C1 segment of cervical spinal cord (tissue), 14 donors: ENCODE data around the gene PAX8.
"Not testable (repeated sequence)": the region's sequence is repeated elsewhere in the genome, so short reads cannot be mapped to it uniquely, and the experiment has no call there.

Experiments
- DNase-seq, 14 donors: peaks; one replicate each; lab custom pipeline; 2025; lab: John Stamatoyannopoulos, UW

Gene PAX8

DNA sequence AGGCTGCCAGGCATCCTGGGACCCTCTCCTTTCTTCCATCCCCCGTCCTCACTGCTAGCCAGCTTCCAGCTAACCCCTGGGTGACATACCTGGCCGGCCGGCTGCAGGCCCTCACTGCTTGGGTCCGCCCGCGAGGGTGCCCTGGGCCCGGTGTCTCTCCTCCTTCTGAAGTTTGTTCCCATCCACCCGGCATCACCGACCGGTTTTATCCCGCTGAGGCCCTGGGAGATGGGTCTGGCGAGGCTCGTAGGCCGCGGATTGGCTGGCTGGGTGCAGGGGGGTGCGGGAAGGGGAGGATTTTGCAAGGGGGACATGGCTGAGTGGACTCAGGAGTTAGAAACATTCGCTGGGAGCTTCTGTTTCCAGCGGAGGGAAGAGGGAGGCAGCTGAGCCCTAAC lies at the start of gene PAX8:
Gene PAX8, minus strand, starts transcription at position 180 of the 398 bp plus-strand sequence. CDS start 527 bp downstream, outside the sequence.
- DNase-seq, result no peak

GRCh38 chr2:113328043-113328442 lies 49.3 kb upstream of the PAX8 start:
- DNase-seq, result no peak

DNA sequence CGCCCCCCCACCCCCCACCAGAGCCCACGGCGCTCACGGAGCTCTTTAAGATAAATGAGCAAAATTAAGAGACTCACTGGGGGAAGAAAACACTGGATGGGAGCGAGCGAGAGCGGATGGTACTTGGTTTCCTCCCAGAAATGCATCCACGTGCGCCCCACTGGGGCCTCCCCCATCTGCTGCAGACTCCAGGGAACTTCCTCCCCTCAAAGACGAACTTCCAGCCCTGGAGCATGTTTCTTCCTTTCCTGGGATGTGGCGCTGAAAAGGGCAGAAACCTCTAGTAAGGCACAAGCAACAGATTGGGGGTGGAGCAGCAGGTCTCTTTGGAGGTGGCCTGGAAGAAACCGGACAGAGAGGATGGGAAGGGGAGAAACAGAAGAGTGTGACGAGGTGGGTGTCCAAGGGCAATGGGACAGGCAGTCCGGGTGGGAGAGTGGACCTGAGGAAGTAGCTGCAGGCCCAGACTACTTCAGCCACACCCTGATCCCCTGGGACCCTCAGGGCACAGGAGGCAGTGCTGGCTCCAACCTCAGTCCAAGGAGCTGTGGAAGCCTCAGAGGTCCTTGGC lies 46.5 kb upstream of the PAX8 start:
- not testable (repeated sequence) for DNase-seq

GRCh38 chr2:113324684-113325160 lies 46.0 kb upstream of the PAX8 start:
- DNase-seq, result peak in 2 of 14 donors; percentile 10 to 14

GRCh38 chr2:113323129-113323528 lies 44.4 kb upstream of the PAX8 start:
- DNase-seq, result not testable (repeated sequence)

GRCh38 chr2:113320106-113320505 lies 41.4 kb upstream of the PAX8 start:
- not testable (repeated sequence) for DNase-seq

DNA sequence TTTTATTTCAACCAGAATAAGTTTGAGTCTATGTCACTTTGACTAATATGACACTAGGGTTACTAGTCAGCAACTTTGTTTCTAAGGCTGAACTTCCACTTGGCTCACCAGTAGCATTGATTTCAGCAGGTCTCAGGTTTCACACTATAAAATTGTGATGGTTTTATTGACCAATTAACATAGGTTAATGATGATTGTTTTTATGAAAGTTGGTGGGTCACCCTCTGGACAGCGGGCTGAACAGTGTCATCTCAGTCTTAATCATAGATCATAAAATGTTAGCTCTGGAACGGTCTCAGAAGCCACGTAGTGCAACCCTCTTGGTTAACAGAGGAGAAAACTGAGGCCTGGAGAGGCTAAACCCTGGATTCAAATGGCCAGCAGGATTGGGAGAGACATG lies 40.2 kb upstream of the PAX8 start:
- not testable (repeated sequence) for DNase-seq

- DNase-seq, result no peak
Measured at GRCh38 chr2:113316085-113316484, 37.4 kb upstream of the PAX8 start.

DNA sequence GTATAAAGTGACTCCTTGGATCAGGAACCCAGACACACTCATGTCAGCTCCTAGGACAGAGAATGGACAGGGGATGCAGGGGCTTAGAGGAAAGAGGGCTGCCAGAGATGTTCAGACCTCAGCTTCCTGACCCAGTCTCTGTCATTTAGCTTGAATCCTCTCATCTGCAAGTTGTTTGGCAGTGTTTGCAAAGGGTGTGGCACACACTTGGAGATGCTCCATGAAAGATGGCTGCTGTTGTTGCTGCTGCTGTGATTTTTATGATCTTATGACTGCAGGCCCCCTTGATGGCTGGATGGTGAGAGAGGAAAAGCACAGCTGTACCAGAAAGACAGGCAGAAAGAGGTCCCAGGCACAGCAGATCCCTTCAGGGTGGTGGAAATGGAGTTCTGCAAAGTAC lies 35.9 kb upstream of the PAX8 start:
- DNase-seq, result not testable (repeated sequence)

DNA sequence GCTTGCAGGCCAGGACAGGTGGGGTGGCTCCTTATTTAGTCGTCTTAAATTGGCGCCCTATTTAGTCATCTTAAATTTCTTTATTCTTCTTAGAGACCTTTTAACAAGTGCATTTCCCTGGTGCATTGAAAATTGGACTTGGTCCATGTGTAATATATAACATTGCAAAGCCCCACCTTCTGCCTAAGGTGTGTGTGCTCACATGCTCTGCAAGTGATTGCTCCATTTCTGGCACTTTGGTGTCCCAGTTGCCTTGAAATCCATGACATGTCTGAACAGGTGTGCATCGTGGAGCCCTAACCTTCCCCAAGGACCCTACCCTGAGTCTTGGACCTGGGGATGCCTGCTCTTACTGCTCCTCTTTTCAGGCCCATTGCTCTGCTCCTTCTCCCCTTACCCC lies 35.5 kb upstream of the PAX8 start:
- DNase-seq, result not testable (repeated sequence)

DNA sequence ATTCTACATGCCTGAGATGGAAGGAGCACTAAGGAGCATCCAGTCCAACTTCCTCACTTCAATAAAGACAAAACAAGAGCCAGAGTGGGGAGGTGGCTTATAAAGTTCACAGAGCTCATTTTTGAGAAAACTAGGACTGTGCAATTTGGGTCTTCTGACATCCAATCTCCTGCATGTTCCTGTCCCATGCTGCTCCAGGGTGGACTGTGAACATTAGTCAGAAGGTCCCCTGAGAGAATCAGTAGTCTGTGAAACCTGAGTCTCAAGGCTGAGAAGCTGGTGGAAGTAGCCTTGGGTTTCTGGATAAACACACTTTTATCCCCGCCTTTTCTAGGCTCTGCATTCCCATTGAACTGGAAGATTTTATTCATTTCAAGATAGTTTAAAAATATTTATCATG lies 33.1 kb upstream of the PAX8 start:
- not testable (repeated sequence) for DNase-seq

- DNase-seq, result not testable (repeated sequence)
Measured at GRCh38 chr2:113311191-113311590, 32.5 kb upstream of the PAX8 start.

- DNase-seq, result no peak
Measured at GRCh38 chr2:113309655-113310387, 31.1 kb upstream of the PAX8 start.

DNA sequence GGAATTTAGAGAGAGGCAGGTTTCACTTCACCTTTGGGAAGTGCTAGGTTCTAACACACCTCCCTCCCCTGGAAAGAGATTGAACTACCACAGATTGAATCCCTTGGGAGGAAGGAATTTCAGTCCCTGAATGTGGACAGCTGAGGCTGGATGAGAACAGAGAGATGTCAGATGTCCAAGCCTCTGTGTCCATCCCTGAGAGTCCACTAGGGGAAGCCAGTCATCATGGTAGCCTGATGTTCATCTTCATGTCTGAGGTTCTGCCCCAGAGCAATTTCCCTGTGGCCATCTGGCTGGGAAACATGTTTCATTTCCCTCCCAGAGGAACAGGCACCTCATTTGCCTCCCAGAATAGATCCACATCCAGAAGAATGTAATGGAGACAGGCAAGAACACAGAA lies 30.1 kb upstream of the PAX8 start:
- DNase-seq, result not testable (repeated sequence)

- not testable (repeated sequence) for DNase-seq
Measured at GRCh38 chr2:113306207-113306606, 27.5 kb upstream of the PAX8 start.

DNA sequence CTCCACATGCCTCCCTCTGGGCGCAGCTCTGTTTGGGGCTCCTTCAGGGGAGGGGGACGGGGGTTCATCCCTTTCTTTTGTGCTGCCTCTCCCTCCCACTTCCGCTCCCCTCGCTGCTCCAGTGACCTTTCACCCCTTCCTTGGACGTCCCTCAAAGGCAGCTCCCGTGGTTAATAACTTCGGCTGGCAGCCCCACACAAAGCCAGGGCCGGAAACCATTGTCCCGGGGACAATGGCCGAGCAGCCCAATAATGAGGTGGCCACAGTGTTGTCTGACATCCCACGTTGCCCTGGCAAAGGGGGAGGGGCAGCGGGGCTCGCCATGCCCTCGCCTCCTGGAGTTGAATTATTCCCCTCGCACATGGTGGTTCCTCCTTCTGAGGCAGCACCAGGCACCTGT lies 27.0 kb upstream of the PAX8 start:
- DNase-seq, result peak in 3 of 14 donors; percentile 3 to 19 (median 5)

- DNase-seq, result no peak
Measured at GRCh38 chr2:113305146-113305545, 26.4 kb upstream of the PAX8 start.

DNA sequence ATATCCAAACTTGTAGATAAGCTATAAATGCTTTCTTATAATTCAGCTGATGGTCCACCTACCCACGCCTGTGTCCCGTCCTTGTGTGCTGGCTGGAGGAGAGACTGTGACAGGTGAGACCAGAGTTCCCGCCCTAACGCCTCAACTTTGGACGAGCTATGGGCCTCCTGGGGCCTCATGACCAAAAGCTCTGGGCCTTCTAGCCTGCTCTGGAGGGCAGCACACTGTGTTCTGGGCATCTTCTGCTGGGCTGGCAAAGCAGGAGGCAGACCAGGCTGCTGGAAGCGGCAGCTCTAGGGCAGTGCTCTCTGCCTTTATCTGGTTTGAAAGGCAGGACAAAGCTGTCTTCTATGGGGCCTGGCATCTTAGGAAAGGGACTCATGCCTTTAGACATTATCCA lies 26.0 kb upstream of the PAX8 start:
- peak in 3 of 14 donors; percentile 6 to 40 (median 6) for DNase-seq

- DNase-seq, result not testable (repeated sequence)
Measured at GRCh38 chr2:113302216-113302980, 23.7 kb upstream of the PAX8 start.

GRCh38 chr2:113300281-113300680 lies 21.6 kb upstream of the PAX8 start:
- no peak for DNase-seq

DNA sequence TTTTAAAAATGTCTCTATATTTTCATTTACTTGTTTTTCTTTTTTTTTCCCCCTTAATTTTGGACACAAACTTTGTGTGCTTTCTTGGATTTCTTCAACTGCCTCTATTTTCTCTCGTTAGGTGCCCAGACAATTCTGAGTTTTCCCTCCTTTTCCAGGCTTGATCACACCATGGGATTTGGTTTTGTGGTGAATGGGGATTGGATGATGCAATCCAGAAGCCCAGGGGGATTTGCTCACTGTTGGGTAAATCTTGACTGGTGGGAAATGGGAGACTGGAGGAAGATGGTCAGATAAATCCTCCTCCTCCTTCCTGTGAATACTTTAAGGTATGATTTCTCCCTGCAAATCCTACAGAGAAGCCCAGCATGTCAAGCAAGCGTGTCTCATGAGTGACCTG lies 19.5 kb upstream of the PAX8 start:
- DNase-seq, result no peak

DNA sequence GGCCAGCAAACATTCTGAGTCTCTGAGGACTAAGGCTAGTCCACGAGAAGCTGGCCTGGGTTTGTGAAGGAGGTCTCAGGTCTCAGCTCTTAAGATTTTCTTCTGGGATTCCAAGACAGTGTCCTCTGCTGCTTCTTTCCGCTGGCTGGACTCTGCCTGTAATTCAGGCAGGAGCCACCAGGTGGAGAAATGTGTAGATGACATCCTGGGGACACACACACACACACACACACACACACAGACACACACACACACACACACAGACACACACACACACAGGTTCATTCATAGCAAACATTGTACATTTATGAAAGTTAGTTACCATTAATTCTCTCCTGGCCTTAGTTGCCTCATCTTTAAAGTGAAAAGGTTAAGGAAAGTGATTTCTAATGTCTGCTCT lies 18.9 kb upstream of the PAX8 start:
- DNase-seq, result not testable (repeated sequence)
